ENCODE measurements around the gene HOXC6. TPM values are rescaled to one million over a fixed set of nuclear protein-coding genes. Genes with fewer than 3 reads are reported as not detected.

The HOXC6 gene
- total RNA-seq, 6 experiments from 2014 or later, result 0.12 to 2.1 (median 1.6) TPM

DNA sequence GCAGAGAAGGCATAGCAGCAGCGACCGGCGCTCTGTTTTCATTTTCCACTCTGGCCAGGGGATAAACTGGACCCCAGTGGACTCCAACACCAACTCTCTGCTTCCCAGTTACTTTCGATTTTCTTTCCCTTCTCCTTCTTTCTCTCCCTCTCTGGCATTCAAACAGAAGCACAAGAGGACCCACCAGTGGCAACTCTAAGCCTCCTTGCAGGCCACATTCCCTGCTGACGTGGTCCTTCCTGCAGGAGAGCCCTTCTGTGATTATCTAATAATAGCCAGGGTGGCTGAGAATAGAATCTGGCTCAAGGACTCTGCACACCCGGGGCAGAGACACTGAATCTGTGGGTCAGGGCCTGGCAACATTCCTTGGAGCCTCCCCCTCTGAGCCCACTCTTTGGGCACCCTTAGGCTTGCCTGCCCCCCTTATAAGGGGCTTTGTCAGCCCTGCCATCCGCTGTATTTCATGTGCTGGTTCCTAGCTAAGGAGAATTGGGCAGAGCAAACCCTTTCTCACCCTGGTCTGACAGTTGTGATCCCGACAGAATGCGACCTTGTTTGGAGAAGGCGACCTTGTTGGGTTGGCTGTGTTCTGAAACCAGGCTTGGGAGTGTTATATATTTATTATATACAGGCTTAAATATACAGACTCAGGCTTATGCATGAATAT, 8.2 kb upstream of the HOXC6 start:
- peak overlapping the region; percentile 56 for H3K4me3 Mint-ChIP-seq
- H3K27ac Mint-ChIP-seq, result no peak overlapping the region; the same call in 1 of the 2 replicates
- no peaks in the 10 kb centered on the region for H3K9me3 Mint-ChIP-seq
- H3K27me3 Mint-ChIP-seq (ENCODE audit: insufficient read depth), result peaks cover 56% of the 10 kb centered on the region
- TF ChIP-seq, protein P1, sequence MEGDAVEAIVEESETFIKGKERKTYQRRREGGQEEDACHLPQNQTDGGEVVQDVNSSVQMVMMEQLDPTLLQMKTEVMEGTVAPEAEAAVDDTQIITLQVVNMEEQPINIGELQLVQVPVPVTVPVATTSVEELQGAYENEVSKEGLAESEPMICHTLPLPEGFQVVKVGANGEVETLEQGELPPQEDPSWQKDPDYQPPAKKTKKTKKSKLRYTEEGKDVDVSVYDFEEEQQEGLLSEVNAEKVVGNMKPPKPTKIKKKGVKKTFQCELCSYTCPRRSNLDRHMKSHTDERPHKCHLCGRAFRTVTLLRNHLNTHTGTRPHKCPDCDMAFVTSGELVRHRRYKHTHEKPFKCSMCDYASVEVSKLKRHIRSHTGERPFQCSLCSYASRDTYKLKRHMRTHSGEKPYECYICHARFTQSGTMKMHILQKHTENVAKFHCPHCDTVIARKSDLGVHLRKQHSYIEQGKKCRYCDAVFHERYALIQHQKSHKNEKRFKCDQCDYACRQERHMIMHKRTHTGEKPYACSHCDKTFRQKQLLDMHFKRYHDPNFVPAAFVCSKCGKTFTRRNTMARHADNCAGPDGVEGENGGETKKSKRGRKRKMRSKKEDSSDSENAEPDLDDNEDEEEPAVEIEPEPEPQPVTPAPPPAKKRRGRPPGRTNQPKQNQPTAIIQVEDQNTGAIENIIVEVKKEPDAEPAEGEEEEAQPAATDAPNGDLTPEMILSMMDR (IDR thresholded peaks at IDR 0.05), result no peak
- H3K36me3 Mint-ChIP-seq (ENCODE audit: low read depth), result no peaks in the 10 kb centered on the region
- peaks cover 14% of the 10 kb centered on the region for H3K4me1 Mint-ChIP-seq (ENCODE audit: low read depth)
- no peak for DNase-seq

DNA sequence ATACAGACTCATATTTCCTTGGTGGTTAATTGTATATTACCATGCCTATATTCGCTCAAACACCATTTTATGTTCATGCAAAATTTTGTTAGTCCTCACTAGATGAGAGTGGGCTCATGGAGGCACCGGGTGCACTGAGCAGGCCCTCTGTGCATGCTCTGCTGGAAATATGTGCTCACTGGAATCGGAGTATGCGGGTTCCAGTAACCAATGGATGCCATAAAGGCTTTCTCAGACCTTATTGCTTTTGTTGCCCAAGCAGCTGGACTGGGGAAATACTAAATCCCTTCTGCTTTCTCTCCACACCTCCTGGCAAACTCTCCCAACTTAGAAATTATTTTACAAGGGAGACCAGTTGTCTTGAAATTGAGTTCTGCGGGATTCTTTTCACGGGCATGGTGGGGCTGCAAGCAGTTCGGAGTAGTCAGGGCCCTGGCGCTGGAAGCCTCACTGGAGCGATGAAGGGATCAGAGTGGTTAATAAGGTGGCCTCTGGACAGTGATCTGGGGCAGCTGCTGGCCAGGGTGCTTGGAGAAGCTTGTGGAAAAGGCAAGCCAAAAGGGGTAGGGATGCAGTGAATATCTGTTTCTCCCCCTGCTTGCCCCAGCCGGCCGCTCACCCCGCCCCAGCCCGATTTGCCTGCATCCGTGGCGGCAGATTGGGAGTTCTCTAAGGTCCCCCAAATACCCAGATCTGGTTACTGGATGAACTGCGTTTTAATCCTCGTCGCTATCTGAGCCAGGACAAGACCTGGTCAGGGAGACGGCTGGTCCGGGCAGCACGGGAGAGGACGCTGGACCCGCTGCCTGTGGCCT, 7.4 kb upstream of the HOXC6 start:
- Mint-ChIP-seq H3K4me3 (no peak overlapping the region), H3K27ac (no peak overlapping the region), H3K27me3 (ENCODE audit: insufficient read depth) (peaks cover 55% of the 10 kb centered on the region), H3K36me3 (ENCODE audit: low read depth) (no peaks in the 10 kb centered on the region), H3K9me3 (no peaks in the 10 kb centered on the region), H3K4me1 (ENCODE audit: low read depth) (peaks cover 17% of the 10 kb centered on the region)
- TF ChIP-seq, protein P1 (IDR thresholded peaks at IDR 0.05), result no peak
- DNase-seq, result no peak

GRCh38 chr12:54021432-54022013, 6.7 kb upstream of the HOXC6 start:
- Mint-ChIP-seq H3K4me3 (no peak overlapping the region), H3K27ac (no peak overlapping the region), H3K9me3 (no peaks in the 10 kb centered on the region), H3K4me1 (ENCODE audit: low read depth) (peaks cover 22% of the 10 kb centered on the region), H3K27me3 (ENCODE audit: insufficient read depth) (peaks cover 62% of the 10 kb centered on the region), H3K36me3 (ENCODE audit: low read depth) (no peaks in the 10 kb centered on the region)
- DNase-seq, result no peak
- TF ChIP-seq, protein P1 (IDR thresholded peaks at IDR 0.05), result no peak; the same call in 1 of the 2 replicates

DNA sequence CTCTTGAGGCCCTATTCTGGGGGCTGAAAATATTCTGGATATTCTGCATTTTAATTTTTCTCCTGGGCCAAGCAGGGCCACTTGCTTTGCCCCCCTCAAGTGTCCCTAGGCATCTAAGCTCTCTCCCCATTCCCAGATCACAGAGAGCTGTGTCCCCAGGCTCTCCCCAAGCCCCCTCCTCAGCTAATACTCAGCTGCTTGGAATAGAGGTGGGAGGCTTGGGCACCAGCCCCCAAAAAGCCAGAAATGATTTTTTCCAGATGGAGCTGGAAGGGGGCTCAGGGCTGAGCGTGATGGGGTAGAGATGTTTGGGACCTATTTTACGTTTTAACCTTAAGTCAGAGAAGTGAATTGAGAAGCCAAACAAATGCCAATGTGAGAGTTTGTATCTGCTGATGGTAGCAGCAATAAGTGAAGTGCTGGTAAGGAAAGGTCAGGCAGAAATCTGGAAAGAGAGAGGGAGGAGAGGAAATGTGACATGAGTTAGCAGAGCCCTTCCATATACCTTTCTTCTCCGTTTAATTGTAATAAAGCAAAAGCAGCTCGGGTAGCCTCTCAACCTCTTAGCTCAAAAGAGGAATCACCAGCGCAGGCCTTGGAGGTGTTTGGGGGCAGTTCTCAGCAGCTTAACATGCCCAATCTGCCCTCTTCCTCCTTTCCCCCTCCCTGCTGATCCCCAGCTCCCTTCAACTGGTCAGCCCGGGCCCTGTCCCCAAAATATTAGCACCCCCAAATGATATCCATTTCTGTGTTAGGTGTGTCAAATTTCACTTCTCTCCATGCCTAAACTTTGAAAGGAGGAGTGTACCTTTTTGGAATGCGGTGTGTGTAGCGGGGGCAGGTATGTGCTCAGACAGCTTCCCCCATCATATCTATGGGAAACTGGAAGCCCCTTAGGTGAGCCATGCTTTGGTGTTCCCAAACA, 5.0 kb upstream of the HOXC6 start:
- Mint-ChIP-seq H3K36me3 (ENCODE audit: low read depth) (no peaks in the 10 kb centered on the region), H3K4me3 (no peak overlapping the region), H3K9me3 (no peaks in the 10 kb centered on the region), H3K4me1 (ENCODE audit: low read depth) (peaks cover 14% of the 10 kb centered on the region), H3K27ac (no peak overlapping the region), H3K27me3 (ENCODE audit: insufficient read depth) (peaks cover 63% of the 10 kb centered on the region)
- DNase-seq, result no peak
- TF ChIP-seq, protein P1 (IDR thresholded peaks at IDR 0.05), result no peak

- no peaks in the 10 kb centered on the region for H3K9me3 Mint-ChIP-seq
- H3K36me3 Mint-ChIP-seq (ENCODE audit: low read depth), result no peaks in the 10 kb centered on the region
- TF ChIP-seq, protein P1 (IDR thresholded peaks at IDR 0.05), result no peak
- H3K4me3 Mint-ChIP-seq, result no peak overlapping the region
- H3K27me3 Mint-ChIP-seq (ENCODE audit: insufficient read depth), result peaks cover 69% of the 10 kb centered on the region
- DNase-seq, result no peak
- H3K4me1 Mint-ChIP-seq (ENCODE audit: low read depth), result peaks cover 14% of the 10 kb centered on the region
- no peak overlapping the region for H3K27ac Mint-ChIP-seq
Observed at GRCh38 chr12:54024127-54024526, 4.1 kb upstream of the HOXC6 start.
